ENCODE measurements around the gene DVL2. TPM values are rescaled to one million over a fixed set of nuclear protein-coding genes. Genes with fewer than 3 reads are reported as not detected.
"Not testable (repeated sequence)": the region's sequence is repeated elsewhere in the genome, so short reads cannot be mapped to it uniquely, and the experiment has no call there.

Gene DVL2
- polyA plus RNA-seq, 5 donors = 42.5 to 62.9 (median 56.0) TPM

DNA sequence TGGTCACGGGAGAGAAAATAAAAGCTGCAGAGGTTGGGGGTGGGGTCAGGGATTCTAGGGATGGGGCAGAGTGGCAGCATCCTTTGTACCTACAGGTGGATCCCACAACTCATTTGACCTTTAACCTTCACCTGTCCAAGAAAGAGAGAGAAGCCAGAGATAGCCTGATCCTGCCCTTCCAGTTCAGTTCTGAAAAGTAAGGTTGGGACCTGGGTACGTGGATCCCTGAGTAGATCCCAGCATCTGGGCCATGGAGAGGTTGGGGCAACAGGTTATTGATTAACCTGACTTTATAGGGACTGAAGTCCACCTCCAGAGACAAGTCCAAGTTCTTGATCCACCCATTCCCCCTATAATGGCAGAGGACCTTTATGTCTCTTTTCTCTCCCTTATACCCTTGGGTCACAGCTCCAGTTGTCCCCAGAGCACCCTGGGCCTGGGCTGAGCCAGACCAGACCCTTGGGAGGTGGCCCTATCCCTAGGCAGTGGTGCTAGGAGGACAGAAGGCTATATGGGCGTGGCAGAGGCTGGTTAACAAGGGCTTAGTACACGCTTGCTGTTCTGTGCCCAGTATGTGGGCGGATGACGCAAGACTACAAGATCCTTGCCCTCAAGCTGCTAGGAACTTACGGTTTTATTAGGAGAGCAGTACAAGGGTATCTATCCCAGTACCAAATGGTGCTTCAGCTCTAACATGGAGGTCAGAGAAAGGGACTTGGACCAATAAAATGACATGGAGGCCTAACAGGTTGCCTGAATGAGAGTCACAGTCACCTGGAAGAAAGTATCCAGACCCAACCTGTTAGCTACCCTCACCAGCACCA, 24.6 kb upstream of the DVL2 start:
- no peak for DNase-seq

DNA sequence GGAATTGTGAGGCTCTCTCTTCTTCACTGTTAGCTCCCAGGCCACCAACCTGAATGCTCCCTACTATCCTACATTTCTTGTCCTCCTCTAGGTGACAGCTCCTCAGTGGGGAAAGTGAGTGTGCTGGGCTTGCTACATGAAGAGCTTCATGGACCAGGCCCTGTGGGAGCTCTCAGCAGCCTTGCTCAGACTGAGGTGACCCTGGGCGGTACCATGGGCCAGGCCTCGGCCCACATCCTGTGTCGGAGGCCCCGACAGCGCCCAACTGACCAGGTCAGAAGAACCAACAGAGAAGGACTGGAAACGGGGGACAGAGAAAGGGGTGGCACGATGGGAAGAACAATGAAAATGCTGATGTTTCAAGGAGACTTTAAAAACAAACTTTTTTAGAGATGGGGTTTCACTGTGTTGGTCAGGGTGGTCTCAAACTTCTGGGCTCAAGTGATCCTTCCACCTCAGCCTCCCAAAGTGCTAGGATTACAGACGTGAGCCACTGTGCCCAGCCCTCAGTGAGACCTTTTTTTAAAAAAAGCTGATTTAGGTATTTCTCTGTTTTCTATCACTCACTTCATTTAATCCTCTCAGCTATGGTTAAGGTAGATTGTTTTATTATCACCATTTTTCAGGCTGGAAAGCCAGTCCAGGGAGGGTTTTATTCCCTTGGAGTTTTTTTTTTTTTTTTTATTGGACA, 22.6 kb upstream of the DVL2 start:
- no peak for DNase-seq

DNA sequence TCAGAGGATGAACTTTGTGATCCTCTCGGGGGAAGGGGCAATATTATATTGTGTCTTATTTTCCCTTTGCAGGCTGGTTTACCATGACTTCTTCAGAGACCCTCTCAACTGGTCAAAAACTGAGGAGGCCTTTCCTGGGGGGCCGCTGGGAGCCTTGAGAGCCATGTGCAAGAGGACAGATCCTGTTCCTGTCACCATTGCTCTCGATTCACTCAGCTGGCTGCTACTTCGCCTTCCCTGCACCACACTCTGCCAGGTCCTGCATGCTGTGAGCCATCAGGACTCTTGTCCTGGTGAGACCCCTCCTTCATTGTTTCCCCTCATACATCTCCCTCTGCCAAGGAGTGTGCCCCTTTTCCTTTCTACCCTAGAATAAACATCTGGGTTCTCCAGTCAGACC, 20.2 kb upstream of the DVL2 start:
- no peak for DNase-seq

DNA sequence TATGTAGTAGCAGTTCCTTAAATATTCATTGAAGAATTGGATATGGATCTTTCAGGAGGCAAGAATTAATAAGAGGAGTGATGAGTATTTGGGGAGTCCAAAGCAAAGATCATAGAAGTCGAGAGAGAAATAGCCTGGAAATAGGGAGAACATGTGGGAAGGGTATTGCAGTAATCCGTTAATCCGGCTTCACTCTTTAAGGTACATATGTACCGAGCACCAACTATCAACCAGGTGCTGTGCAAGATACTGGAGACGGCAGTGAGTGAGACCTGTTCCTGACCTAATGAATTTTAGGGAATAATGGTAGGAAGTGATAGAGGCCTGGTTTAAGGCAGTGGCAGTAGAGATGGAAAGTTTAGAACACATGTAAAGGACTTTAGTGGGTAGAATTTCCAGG, 18.8 kb upstream of the DVL2 start:
- no peak for DNase-seq

DNA sequence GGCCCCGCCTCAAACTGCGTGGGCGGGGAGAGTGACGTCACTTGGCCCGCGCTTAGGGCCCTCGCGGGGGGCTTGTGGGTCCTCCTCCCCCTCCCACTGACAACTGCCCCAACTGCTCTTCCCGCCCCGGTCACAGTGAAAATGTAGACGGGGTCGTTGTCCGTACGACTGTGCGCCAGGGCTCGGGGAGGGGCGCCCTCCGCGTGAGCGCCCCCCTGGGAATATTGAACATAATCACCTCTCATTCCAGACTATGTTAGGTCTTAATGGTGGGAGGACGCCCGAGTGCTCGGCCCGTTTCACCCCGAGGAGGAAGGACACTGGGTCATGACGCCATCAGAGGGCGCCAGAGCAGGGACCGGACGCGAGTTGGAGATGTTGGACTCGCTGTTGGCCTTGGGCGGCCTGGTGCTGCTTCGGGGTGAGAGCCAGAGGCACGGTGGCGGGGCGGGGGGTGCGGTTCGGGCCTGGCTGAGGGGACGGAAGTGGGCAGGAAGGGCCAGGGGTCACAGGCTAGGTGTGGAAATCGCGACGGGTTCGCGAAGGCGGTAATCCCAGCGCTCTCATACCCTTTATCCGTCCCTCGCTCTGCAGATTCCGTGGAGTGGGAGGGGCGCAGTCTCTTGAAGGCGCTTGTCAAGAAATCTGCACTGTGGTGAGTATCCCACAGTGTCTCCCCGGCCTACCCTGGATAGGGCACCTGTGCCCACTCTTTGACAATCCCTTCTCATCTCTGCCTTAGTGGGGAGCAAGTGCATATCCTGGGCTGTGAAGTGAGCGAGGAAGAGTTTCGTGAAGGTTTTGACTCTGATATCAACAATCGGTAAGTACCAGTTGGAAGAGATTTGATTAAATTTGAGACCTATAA, 18.1 kb upstream of the DVL2 start, which contains the start of gene ELP5:
Gene ELP5 (plus strand): TSS at position 40 of the 868 bp plus-strand sequence. CDS start 336 bp downstream, at position 376.
- DNase-seq = peak; percentile 99 to 100

DNA sequence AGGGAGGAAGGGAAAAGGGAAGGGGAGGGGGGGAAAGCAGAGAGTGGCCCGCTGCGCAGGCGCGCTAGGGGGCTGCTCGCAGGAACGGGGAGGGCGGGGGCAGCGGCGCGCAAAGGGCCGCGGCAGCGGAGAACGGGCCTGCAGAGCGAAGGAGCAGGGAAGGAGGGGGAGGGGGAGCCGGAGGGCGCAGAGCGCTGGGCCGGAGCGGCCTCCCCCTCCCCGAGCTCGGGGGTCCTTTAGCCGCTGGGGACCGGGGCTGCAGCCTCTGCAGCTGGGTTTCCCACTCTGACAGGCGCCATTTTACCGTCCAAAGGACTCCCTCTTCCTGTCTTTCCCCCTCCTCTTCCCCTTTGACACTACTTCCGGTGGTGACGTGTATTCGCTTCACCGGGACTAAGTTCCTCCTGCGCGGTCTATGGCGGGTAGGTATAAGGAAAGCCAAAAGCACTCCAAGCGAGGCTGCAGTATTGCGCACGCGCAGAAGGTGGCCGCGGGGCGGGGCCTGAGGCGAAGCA, 17.4 kb upstream of the DVL2 start, which contains the start of gene CTDNEP1:
Gene CTDNEP1 (minus strand): TSS at position 74 of the 515 bp plus-strand sequence. CDS start 438 bp downstream, outside the sequence.
- DNase-seq = no peak

DNA sequence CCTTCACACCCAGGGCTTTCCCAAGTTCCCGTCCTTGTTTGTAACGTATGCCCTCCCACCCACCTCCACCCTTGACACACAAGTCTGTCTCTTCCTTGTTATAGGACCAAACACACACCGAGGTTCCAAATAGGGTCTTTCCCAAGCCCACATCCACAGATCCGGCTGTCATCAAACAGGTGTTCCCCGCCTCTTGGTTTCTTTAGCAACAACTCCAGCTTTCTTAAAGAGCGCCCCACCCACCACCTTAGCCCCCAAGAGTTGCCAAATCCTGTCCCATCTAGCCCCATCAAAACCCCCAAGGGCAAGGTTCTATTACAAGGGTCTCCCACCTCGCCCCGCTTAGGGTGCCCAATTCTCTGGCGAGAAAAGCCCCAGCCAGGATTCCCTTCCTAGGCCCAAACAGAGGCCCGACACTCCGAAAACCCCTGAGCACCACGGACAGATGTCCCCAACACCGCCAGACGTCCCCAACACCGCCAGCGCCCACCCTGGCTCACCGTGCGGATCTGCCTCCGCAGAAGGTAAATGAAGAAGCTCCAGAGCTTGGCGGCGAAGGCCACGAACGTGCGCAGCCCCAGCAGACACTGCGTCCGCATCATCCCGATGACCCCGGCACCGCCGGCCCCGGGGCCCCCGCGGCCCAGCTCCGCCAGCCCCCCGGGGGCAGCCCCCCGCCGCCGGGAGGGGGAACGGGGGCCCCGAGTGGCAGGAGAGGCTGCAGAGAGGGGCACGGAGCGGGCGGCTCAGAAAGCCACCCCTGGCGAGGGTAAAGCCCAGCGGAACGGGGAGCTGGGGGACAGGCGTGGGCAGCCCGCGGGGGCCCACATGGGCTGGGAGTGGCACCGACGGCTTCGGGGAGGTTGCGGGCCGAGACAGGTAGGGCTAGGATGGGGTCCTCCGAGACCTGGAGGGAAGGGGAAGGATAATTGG, 16.6 kb upstream of the DVL2 start:
- no peak for DNase-seq

DNA sequence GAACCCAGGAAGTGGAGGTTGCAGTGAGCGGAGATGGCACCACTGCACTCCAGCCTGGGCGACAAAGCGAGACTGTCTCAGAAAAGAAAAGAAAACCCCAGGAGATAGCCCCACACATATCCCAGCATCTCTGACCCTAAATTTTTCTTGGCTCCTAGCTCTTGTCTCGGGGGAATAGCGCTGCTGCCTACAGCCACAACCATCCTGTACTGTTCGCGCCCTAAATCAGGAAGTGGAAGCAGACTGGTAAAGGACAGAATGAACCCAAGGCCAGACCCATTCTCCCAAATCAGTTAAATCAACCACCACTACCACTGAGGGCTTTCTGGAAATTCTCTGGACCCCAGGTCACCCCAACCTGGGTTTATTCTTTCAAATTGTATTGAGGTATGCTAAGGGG, 15.5 kb upstream of the DVL2 start:
- no peak for DNase-seq

DNA sequence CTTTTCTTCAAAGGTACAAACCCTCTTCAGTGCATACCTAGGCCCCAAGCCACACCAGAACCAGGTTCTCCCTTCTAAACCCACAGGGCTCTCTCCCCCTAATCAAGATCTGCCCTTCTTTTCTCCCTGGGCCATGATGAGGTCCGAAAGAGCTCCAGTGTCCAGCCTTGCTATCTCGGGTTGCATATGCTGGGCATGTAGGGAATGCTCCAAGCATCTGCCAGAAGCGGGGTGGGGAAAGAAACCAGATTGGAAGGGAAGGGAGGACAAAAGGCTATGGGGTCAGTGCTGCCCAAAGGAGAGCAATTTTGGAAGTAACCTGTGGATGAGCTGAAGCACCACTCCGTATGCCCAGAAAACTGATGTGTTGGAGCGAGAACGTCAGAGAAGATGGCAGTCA, 14.9 kb upstream of the DVL2 start:
- no peak for DNase-seq

DNA sequence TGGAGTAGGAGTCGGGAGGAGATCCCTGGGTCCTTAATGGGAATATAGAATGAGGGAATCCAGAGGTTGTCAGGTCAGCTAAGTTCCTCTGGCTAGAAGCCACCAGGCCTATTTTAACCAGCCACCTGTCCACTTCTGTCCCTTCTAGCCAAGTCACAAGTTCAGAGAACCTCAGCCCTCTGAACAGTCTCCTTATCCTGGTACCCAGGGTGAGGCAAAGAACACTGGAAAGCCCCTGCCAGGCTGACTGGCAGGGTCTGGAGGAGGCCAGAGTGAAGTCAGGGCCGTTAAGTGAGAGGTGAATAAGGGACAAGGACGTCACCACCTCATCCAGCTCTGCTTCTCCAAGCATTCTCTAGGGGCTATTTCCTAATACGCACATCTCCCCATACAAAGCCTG, 14.5 kb upstream of the DVL2 start:
- DNase-seq = no peak

DNA sequence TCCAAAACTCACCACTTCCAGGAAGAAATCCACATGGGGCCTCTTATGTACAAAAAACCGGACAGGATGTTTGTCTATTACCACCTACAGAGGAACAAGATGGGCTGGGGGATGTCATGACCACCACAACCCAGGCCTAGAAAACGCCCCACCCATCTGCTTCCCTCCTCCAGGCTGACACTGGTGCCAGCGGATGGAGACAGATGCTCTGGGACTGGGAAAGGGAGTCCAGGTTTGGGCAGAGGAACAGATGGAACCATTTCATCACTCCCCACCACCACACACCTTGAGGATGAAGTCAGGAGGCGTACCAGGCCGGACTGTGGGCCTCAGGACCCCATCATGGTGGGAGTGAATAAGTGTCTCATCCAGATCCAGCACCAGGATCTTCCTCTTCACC, 12.5 kb upstream of the DVL2 start:
- DNase-seq = no peak

DNA sequence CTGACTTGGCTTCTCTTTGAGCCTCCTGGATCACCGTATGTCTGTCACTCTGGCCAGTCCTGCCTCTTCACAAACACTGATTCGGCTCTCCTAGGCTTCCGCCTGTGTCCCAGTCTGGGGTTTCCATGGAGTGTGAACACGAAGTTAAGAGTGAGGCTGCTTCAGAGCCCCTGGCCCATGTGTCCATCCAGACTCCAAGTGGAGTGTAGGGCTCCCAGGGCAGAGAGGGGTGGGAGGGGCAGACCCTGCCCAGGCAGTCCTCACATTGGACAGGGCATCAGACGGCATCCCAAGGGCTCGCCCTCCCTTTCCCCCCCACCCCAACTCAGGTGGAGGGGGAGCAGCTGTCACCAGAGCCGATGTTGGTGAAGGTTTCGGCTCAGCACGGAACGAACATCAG, 9.5 kb upstream of the DVL2 start:
- DNase-seq = not testable (repeated sequence)

DNA sequence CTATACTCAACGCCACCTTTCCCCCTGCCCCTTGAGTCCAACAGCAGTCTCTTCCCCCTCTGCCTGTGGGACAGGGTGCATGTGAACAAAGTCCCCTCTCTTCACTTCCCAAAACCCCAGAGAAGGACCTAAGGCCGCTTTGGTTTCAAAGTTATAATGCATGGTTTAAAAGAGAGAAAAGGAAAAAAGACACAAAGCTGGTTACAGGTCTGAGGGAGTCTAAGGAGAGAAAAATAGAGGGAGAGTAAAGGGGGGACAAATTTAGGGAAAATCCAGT, 9.1 kb upstream of the DVL2 start:
- DNase-seq = no peak

DNA sequence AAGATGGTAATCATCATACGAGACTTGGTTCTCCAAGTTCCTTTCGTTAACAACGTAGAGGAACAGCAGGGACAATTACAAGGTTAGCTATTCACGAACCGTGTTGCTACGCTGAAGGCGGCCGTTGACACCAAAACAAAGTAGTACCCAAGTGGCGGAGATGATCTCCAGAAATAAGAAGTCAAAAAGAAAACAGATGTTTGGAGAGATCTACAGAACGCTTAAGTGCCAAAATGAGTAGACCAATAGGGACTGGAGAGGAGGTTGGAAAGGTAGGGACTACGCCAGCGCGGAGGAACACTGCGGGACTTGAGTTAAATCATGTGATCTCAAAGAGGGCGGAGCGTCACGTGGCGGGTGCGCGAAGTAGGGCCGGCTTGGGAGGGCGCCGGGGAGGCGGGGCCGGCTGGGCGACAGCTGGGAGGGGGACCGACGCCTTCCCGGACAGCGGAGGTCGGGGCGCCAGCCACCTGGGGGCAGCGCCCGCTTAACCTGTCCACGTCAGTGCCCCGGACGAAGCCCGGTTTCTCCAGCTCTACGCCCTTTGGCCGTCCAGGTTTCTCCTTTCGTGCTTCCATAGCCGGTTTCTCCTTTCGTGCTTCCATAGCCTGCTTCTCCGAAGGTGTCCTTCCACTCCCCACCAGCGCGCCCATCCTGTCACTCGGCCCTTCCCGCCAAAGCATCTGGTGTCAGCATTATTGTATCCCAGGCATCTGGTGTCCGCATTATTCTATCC, 8.6 kb upstream of the DVL2 start:
- DNase-seq = peak; percentile 95 to 97

DNA sequence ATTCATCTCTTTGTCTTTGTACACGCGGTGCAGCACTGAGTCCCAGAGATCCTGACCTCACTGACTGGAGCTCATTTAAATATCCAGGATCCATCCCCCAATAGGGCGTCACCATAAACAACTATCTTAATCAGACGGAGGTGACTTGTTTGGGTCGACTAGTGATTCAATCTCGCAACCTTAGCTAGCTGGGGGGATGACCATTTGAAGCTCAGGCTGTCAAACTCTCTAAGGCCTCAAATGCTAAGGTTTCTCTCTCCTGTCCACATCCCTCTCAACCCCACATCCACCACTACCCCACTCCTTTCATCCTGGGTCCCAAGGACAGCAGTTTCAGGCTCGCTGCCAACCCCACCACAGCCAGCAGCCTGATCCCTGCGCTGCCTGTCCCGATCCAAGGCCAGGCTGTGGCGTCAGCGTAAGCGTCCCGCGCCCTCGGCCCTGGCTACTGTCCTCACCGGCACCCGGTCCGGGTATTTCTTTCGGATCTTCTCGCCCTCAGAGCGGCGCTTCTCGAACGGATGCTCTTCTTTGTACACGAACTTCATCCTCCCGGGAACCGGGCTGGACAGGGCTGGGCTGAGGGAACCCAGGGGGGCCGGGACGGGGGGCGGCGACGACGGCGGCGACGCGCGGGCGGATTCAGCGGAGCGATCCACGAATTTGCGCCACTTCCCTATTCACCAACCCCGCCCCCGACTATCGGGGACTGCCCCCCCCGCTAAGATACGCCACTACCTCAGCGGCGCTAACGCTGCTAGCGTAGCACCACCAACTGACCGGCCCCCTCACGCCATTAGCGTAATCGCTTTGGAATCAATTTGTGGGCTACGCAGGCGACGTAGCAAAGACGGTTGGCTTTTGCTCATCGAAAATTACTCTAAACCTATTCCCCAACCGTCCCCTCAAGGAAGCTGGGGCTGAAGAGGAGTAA, 7.7 kb upstream of the DVL2 start, which contains the start of gene GABARAP:
Gene GABARAP (minus strand): TSS at position 667 of the 934 bp plus-strand sequence. CDS start 119 bp downstream, at position 548.
- peak; percentile 97 to 98 for DNase-seq

DNA sequence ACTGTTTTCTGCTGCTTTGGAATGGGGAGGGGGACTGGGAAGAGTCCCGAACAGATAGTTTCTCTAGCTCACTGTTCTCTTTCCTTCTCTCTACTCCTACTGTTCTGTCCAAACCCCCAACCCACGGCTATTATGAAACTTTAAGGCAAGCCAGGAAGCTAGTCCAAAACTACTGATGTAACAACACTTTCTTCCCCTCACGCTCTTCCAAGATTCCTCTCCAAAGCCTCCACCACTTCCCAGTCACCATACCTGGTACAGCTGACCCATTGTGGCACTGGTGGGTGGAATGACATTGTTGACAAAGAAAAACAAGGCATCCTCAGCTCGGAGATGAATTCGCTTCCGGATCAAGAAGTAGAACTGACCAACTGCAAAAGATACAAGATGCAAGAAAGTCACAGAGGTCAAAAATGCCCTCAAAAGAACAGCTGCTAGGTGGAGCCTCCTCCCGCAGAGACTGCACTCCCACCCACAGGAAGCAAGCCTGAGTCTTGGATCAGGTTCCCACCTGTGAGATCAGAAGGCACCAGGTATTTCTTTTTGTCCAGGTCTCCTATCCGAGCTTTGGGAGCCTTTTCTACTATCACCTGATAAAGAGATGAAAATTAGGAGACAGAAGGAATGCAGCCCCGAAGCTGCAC, 6.9 kb upstream of the DVL2 start:
- DNase-seq = no peak

DNA sequence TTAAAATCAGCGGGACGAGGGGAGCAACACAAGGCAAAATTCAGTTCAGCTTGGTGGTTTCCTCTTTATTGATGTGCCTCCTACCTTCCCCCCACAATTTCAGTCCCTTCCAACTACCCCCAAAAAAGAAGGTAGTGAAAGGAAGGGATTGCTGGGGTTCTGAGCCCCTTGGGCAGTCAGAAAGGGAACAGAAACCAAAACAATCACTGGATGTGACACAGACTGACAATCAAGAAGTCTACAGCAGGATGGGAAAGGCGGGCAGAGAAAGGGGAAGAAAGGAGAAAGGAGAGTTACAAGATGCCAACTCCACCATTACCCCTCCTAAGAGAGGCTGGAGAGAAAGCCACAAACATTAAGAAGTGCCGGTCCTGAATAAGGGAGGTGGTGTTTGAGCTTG, 6.1 kb upstream of the DVL2 start:
- no peak for DNase-seq
